Kidney capillary endothelial cell (primary cell): Measurements from ENCODE around the gene MRPL28.
"Not testable (repeated sequence)": the region's sequence is repeated elsewhere in the genome, so short reads cannot be mapped to it uniquely, and the experiment has no call there.

Experiments
- DNase-seq: peaks from one replicate; pipeline ENCODE4 v3.0.0-alpha.2; 2018; ENCODE audit warnings: low spot score

MRPL28 gene

GRCh38 chr16:339680-340079 is 30.7 kb downstream of the MRPL28 start:
- no peak for DNase-seq

GRCh38 chr16:337975-338575 is 32.3 kb downstream of the MRPL28 start:
- no peak for DNase-seq

- no peak for DNase-seq
These were observed 32.9 kb downstream of the MRPL28 start for GRCh38 chr16:337437-337836.

DNA sequence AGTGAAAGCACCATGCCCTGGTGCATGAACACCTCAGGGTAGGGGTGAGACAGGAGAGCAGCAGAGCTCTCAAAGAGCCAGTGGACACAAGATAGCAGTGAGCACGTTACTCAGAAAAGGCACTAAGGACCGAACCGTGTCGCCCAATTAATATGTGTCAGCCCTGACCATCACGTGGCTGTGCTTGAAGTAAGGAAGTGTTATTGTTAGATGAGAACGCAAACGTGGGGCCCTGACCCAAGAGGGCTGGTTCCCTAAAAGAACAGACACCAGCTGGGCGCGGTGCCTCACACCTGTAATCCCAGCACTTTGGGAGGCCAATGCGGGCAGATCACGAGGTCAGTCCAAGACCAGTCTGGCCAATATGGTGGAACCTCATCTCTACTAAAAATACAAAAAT is 34.1 kb downstream of the MRPL28 start:
- no peak for DNase-seq

DNA sequence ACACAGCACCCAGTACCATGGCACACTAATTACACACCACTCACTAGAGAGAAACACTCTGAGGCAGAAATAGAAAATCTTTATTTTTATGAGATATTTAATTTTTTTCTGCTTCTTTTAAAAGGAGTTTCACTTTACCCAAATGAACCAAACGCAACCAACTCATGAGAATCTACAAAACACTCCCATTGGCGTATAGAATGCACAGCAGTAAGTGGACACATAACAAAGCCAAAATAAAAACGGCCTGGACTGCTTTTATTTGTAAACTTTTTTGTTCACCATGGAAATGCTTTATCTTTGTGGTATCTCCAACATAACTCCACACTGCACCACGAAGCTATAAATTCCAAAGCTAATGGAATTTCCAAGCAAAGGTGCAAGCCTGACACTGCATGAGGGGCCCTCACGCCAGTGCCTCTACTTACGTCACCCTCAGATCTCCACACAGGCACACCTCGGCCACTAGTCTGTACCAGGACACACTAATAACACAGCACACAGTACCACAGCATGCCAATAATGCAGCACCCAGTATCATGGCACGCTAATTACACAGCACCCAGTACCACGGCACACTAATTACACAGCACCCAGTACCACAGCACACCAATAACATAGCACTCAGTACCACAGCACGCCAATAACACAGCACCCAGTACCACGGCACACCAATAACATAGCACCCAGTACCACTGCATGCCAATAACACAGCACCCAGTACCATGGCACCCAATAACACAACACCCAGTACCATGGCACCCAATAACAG is 35.3 kb downstream of the MRPL28 start:
- DNase-seq: not testable (repeated sequence)

- not testable (repeated sequence) for DNase-seq
These were observed 36.0 kb downstream of the MRPL28 start for GRCh38 chr16:334164-334832.

GRCh38 chr16:333406-334094 is 36.8 kb downstream of the MRPL28 start:
- DNase-seq: no peak

GRCh38 chr16:331181-331814 is 39.0 kb downstream of the MRPL28 start:
- not testable (repeated sequence) for DNase-seq

- no peak for DNase-seq
These were observed 39.6 kb downstream of the MRPL28 start for GRCh38 chr16:330741-331140.

DNA sequence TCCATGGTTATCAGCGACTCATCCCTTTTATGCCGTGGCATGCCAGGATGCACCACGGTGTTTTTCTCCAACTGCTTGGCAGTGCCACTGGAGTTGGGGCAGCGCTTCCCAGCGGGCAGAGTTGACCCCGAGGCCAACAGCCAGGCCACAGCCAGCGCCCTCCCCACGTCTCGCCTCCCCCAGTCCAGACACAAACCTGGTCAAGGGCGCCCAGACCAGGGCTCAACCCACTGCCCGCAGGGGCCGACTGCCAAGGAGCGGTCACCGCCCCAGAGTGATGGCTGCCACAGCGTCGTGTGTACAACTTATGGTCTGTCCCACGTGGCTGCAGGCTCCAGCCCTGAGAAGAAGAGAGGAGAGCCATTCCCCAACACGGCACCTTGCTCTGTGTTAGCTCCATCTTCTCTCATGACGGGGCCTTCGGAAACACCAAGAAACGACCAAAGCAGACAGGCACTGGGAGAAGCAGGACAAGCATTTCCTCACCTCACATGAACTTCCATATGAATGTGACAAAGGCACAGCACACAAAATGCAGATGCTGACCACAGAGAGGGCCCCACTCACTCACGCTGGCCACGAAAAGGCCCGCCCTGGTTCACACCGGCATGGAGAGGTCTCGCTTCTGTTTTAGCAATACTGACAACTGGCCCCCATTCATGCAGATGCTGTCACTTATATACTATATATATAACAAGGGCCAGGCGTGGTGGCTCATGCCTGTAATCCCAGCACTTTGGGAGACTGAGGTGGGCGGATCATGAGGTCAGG is 44.8 kb downstream of the MRPL28 start:
- DNase-seq: no peak

DNA sequence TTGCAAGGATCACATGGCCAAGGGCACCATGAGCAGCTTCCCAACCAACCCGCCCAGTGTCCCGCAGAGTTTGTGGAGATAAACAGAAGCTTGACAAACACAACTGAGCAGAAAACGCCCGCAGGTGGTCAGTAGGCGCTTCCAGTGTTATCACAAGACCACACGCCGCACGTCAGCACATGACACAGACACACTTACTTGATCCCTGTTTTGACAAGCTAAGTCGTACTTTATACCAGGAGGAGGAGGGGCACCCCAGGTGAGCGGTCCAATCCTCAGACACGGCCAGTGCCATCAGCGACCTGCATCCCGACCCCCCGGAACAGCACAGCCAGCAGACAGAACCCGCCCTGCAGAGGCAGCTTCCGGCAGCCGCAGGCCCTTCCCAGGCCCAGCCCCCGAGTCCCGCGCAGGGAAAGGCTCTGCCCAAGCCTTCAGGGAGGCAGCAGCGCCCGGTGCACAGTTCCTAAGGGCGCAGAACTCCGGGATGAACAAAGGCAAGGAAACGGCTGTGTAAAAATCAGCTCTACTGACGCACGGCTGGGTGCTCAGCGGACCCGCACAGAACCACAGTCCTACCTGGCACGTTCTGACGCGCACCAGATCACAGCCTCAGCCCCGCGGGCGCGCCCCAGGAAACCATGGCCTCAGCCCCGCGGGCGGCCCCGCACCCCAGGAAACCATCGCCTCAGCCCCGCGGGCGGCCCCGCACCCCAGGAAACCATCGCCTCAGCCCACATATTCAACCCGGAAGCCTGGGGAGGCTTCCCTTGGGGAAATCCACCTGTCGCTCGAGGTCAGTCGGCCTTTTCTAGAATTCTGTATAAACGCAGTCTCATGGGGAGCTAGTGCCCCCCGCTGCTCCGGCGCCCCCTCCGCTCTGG is 45.6 kb downstream of the MRPL28 start:
- DNase-seq: no peak

DNA sequence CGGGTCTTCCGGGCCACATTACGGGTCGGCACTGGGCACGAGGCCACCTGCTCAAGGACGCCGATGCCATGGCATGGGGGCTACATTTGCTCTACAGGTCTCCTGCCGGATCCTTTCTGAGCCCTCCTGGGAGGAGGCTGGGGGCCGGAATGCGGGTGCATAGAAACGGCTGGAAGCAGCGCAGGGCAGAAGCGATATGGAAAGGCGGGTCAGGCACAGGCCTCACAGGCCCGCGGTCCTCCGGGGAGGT is 46.2 kb downstream of the MRPL28 start:
- no peak for DNase-seq

DNA sequence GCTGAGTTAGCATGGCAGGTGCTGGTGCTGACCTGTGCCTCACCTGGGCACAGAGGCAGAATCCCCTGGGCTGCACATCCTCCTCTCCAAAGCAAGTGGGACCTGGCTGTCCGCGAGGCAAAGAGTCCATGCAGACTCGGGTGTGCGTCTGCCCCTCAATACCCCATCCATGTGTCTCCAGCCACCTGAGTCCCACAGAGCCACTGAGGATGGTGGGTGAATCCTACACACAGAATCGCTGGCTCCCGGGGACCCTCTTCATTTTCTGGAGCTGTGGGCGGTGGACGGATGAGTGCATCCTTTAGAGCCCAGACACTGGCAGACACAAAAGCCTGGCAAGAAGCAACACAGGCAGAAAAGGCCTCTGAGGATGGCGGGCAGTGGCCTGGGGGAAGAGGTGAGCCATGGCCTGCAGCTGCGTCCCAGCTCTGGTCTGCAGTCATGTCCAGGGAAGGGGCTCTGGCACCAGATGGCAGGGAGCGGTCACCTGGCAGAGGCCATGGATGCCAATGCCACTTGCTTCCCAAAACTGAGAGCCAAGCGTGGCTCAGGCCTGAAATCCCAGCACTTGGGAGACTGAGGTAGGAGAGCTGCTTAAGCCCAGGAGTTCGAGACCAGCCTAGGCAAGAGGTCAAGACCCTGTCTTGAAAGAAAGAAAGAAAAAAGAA is 47.7 kb downstream of the MRPL28 start:
- no peak for DNase-seq

DNA sequence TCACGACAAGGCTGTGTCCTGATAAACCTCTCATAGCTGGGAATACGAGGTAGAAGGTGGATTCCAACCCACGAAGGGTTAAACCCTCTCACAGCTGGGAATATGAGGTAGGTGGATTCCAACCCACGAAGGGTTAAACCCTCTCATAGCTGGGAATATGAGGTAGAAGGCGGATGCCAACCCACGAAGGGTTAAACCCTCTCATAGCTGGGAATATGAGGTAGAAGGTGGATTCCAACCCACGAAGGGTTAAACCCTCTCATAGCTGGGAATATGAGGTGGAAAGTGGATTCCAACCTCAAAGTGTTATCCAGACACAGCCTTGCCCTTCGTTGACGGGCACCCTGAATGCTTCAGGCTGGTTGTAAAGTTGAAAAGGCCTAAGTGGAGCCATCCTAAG is 48.8 kb downstream of the MRPL28 start:
- DNase-seq: no peak

DNA sequence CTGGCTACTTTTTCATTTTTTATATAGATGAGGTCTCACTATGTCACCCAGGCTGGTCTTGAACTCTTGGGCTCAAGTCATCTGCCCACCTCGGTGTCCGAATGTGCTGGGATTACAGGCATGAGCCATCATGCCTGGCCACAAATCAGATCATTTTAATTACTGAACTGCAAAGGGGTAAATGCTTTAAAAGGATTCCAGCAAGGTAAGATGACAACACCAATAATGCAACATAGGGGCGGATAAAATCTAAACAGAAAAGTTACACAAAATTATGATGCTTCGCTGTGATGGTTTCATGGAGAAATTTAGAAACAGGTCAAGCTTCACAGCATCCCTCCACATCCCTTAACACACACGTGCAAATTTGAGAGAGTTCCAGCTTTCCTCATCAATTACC is 50.1 kb downstream of the MRPL28 start:
- no peak for DNase-seq

DNA sequence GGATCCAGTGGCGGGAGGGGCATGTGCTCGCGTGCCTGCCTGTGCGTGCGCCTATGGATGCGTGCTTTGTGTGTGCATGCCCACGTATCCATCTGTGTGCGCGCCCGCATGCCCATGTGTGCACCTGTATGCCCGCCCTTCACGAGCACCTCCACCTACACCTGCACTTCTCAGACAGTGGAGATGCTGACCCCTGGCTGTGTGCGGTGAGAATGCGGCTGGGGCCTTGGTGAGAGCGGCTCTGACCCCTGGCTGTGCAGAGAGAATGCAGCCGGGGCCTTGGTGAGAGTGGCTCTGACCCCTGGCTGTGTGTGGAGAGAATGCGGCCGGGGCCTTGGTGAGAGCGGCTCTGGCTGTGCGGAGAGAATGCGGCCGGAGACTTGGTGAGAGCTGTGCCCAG is 51.7 kb downstream of the MRPL28 start:
- no peak for DNase-seq

GRCh38 chr16:317583-317982 is 52.8 kb downstream of the MRPL28 start:
- no peak for DNase-seq
